HG02840 (cell line): ENCODE measurements around the gene APC2.
A peak's percentile ranks its signal among the peaks of the same experiment; 100 is the strongest.
"Not testable (repeated sequence)": the region's sequence is repeated elsewhere in the genome, so short reads cannot be mapped to it uniquely, and the experiment has no call there.

Source experiments
- ATAC-seq: cut with Tn5 transposase; IDR thresholded peaks from one replicate; pipeline ENCODE4 v1.9.1; 2021; ENCODE audit warnings: mild to moderate bottlenecking, moderate library complexity, moderate number of reproducible peaks; ENCODE audit not compliant: unreplicated experiment, low FRiP score

The APC2 gene

GRCh38 chr19:1427221-1427920 lies 22.6 kb upstream of the APC2 start:
- no peak for ATAC-seq

GRCh38 chr19:1428738-1429391 lies 21.1 kb upstream of the APC2 start:
- no peak for ATAC-seq

- ATAC-seq, result no peak
Measured at GRCh38 chr19:1429750-1430149, 20.2 kb upstream of the APC2 start.

- ATAC-seq, result no peak
Measured at GRCh38 chr19:1430246-1430645, 19.7 kb upstream of the APC2 start.

GRCh38 chr19:1431759-1432506 lies 18.0 kb upstream of the APC2 start:
- ATAC-seq, result no peak

- no peak for ATAC-seq
Measured at GRCh38 chr19:1432507-1432887, 17.4 kb upstream of the APC2 start.

GRCh38 chr19:1433119-1434039 lies 16.5 kb upstream of the APC2 start:
- no peak for ATAC-seq

GRCh38 chr19:1434040-1434366 lies 15.9 kb upstream of the APC2 start:
- ATAC-seq, result no peak

- ATAC-seq, result no peak
Measured at GRCh38 chr19:1434577-1435060, 15.3 kb upstream of the APC2 start.

GRCh38 chr19:1435378-1435989 lies 14.4 kb upstream of the APC2 start:
- no peak for ATAC-seq

GRCh38 chr19:1437609-1438008 lies 12.3 kb upstream of the APC2 start:
- no peak for ATAC-seq

- peak; percentile 78 for ATAC-seq
Measured at GRCh38 chr19:1438035-1438932, 11.6 kb upstream of the APC2 start, which contains the start of gene RPS15. RPS15 (plus strand) TSS chr19:1438396; CDS start chr19:1438426, 30 bp downstream.

- peak; percentile 6 for ATAC-seq
Measured at GRCh38 chr19:1438933-1439354, 11.0 kb upstream of the APC2 start.

- ATAC-seq, result not testable (repeated sequence)
Measured at GRCh38 chr19:1439525-1440417, 10.2 kb upstream of the APC2 start.

- ATAC-seq, result no peak
Measured at GRCh38 chr19:1440418-1440801, 9.5 kb upstream of the APC2 start.

- ATAC-seq, result no peak
Measured at GRCh38 chr19:1441022-1441426, 8.9 kb upstream of the APC2 start.

GRCh38 chr19:1441677-1442438 lies 8.1 kb upstream of the APC2 start:
- no peak for ATAC-seq
